ENCODE data around the gene SLC5A10. TPM values are rescaled to one million over a fixed set of nuclear protein-coding genes. Genes with fewer than 3 reads are reported as not detected.

The SLC5A10 gene
- total RNA-seq, 4 donors from 2014 or later, result not detected

DNA sequence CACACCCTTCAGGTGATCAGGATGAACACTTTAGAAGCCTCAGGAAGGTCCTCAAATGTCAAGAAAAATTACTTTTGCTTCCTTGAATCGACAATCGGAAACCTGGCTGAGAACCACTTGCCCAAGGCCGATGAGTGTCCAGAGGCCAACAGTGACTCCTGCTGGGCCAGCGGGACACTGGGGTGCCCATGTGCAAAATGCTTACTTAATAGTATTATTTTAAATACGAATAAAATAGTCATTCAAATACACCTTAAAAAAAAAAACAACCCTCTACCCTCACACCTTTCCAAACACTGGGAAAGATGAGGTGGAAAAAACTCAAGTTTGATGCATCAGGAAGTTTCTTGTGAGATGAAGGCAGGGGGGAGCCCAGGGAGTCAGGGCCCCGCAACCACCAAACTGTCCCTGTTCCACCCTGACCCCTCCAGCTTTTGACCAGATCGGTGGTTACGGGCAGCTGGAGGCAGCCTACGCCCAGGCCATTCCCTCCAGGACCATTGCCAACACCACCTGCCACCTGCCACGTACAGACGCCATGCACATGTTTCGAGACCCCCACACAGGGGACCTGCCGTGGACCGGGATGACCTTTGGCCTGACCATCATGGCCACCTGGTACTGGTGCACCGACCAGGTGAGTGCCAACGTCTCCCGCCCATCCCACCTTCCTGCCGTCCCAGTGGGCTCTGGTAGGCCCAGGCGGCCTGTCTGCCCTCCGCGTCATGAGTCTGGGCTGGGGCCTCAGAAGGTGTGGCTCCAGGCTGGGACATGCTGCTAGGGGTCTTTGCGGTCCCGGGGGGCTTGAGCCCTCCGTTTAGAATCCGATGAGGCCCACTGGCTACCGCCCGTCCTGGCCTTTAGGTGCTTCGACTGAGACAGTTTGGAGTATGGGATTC is 18.9 kb downstream of the SLC5A10 start:
- TF ChIP-seq, protein P1, sequence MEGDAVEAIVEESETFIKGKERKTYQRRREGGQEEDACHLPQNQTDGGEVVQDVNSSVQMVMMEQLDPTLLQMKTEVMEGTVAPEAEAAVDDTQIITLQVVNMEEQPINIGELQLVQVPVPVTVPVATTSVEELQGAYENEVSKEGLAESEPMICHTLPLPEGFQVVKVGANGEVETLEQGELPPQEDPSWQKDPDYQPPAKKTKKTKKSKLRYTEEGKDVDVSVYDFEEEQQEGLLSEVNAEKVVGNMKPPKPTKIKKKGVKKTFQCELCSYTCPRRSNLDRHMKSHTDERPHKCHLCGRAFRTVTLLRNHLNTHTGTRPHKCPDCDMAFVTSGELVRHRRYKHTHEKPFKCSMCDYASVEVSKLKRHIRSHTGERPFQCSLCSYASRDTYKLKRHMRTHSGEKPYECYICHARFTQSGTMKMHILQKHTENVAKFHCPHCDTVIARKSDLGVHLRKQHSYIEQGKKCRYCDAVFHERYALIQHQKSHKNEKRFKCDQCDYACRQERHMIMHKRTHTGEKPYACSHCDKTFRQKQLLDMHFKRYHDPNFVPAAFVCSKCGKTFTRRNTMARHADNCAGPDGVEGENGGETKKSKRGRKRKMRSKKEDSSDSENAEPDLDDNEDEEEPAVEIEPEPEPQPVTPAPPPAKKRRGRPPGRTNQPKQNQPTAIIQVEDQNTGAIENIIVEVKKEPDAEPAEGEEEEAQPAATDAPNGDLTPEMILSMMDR (IDR thresholded peaks at IDR 0.05), result no peak
- no peak for TF ChIP-seq POLR2A (IDR thresholded peaks at IDR 0.05)
- no peak for TF ChIP-seq EP300 (IDR thresholded peaks at IDR 0.05)
- TF ChIP-seq POLR2AphosphoS5 (IDR thresholded peaks at IDR 0.05), result no peak
- 95 to 96% methylated on average over 2 to 5 of the region's 28 CpGs for WGBS, 2 donors (ENCODE audit: low coverage in 1 of 2)
- ATAC-seq, result no peak
- H3K27me3 ChIP-seq, result no peaks in the 10 kb centered on the region
- no peak overlapping the region for H3K27ac ChIP-seq
- H3K4me1 ChIP-seq, result no peaks in the 10 kb centered on the region
- H3K36me3 ChIP-seq, result peaks cover 0 to 8% of the 10 kb centered on the region in 2 donors
- H3K4me3 ChIP-seq, result no peak overlapping the region
- H3K9me3 ChIP-seq, result no peaks in the 10 kb centered on the region

DNA sequence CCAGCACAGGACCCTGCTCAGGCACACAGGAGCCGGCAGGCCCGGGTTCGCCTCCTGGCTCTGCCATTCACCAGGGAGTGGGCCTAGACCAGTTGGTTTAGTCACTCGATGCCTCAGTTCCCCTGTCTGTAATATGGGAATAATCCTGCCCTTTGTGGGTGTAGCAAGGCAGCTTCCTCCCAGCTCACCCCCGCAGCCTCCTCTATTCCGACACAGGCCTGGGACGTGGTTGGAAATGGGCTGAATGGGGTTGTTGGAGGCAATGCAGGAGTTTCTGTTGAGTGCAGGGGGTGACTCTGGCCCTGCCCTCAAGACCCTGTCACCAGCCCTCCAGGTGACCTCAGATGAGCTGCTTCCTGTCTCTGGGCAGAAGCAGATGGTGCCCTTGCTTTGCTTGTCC is 19.8 kb downstream of the SLC5A10 start:
- no peak for ATAC-seq
- Histone ChIP-seq H3K27me3 (no peaks in the 10 kb centered on the region), H3K9me3 (no peaks in the 10 kb centered on the region), H3K27ac (no peak overlapping the region), H3K4me1 (no peaks in the 10 kb centered on the region), H3K4me3 (no peak overlapping the region), H3K36me3 (peaks cover 0 to 14% of the 10 kb centered on the region in 2 donors)
- WGBS, 2 donors (ENCODE audit: low coverage in 1 of 2), result no CpG with 5 or more reads among the region's 7 CpGs
- TF ChIP-seq, protein P1 (IDR thresholded peaks at IDR 0.05), result no peak
- TF ChIP-seq POLR2AphosphoS5 (IDR thresholded peaks at IDR 0.05) (no peak), POLR2A (IDR thresholded peaks at IDR 0.05) (no peak), EP300 (IDR thresholded peaks at IDR 0.05) (no peak)

DNA sequence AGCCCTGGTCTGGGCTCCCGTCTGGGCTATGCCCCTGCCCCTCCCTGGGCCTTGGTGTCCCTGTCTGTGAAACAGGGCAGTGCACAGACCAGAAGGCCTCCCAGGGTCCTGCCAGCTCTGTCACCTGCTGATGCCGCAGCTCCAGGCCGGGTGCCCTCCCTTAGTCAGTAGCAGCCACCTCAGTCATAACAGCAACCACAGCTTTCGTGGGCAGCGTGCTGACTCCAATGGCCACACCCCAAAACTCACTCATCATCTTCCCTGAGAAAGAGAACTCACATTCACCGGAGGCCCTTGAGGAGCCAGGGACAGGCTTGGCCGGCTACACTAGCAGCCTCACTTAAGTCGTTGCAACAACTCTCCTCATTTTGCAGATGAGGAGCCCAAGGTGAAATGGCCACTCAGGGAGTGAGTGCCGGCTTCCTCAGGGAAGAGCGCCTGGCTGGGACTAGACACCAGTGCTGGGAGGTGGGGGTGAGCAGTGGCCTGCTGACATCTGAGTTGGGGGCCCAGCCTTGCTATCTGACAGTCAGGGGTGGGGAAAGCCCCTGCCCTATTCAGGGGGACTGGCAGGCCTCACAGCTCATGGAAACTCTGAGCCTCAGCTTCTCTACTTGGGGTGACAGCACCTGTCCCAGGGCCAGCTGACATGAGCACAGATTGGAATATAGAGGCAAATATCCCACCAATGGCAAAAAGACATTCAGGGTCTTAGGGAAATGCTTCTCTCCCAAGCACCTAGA is 22.6 kb downstream of the SLC5A10 start:
- Histone ChIP-seq H3K27me3 (no peaks in the 10 kb centered on the region), H3K27ac (no peak overlapping the region), H3K4me1 (no peaks in the 10 kb centered on the region), H3K36me3 (peaks cover 0 to 42% of the 10 kb centered on the region in 2 donors), H3K4me3 (no peak overlapping the region), H3K9me3 (no peaks in the 10 kb centered on the region)
- 93 to 100% methylated on average over 1 to 3 of the region's 10 CpGs for WGBS, 2 donors (ENCODE audit: low coverage in 1 of 2)
- TF ChIP-seq EP300 (IDR thresholded peaks at IDR 0.05) (no peak), POLR2A (IDR thresholded peaks at IDR 0.05) (no peak), POLR2AphosphoS5 (IDR thresholded peaks at IDR 0.05) (no peak)
- TF ChIP-seq, protein P1 (IDR thresholded peaks at IDR 0.05), result no peak
- no peak for ATAC-seq

DNA sequence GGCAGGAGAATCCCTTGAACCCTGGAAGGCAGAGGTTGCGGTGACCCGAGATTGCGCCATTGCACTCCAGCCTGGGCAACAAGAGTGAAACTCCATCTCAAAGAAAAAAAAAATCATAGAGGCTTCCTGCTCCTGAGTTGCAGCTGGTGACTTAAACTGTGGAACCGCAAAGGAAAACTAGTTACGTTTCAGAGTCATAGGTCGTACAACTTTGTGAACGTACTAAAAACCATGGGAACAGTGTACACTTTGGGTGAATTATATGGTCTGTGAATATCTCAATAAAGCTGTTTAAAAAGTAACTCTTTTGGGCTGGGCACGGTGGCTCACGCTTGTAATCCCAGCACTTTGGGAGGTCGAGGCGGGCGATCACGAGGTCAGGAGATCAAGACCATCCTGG is 23.6 kb downstream of the SLC5A10 start:
- H3K9me3 ChIP-seq, result no peaks in the 10 kb centered on the region
- 84 to 100% methylated on average over 1 to 8 of the region's 13 CpGs for WGBS, 2 donors (ENCODE audit: low coverage in 1 of 2)
- no peaks in the 10 kb centered on the region for H3K27me3 ChIP-seq
- TF ChIP-seq POLR2A (IDR thresholded peaks at IDR 0.05) (no peak), EP300 (IDR thresholded peaks at IDR 0.05) (no peak), POLR2AphosphoS5 (IDR thresholded peaks at IDR 0.05) (no peak)
- TF ChIP-seq, protein P1 (IDR thresholded peaks at IDR 0.05), result no peak
- H3K36me3 ChIP-seq, result peaks cover 0 to 45% of the 10 kb centered on the region in 2 donors
- ATAC-seq, result no peak
- H3K4me1 ChIP-seq, result no peaks in the 10 kb centered on the region
- H3K4me3 ChIP-seq, result no peak overlapping the region
- no peak overlapping the region for H3K27ac ChIP-seq

All from gastroesophageal sphincter (tissue), 4 donors.